GM21825 (cell line): Measurements from ENCODE around the gene HOXB9.

Experiments used
- ATAC-seq: cut with Tn5 transposase; IDR thresholded peaks from one replicate; pipeline ENCODE4 v1.9.1; 2021; ENCODE audit warnings: mild to moderate bottlenecking, moderate library complexity; ENCODE audit not compliant: unreplicated experiment

HOXB9 gene

DNA sequence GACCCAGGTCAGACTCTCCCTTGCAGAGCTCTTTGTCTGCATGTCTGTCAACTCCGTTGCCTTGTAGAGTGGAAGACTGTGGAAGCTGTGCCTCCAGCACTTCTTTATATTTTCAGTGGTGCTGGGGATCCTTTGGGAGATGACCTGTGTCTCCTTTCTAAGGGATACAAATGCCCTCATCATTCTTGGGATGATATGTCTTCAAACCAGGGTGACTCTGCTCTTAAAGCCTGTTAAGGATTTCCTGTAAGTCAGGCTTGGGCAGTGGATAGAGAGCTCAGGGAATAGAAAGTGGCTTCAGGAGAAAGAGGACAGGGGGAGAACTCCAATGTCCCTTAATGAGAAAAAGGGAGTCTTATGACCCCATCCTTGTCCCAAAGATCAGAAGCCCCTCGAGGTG lies 37.6 kb downstream of the HOXB9 start:
- ATAC-seq = no peak

DNA sequence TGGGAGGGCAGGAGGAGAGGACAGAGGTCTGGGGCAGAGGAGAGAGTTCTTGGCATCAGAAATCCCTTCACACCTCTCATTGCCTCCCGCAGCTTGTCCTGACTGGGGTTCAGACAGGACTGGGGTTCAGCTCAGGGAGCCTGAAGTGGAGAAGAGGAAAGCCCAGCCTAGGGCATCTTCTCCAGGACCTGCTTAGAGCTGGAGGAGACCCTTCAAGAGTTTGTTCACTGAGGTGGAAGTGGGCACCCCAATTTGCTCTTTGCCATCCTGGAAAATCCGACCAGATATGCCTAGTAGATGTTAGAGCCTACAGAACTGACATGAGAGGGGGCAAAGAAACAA lies 38.1 kb downstream of the HOXB9 start:
- no peak for ATAC-seq

- no peak for ATAC-seq
Measured at GRCh38 chr17:48587276-48588073, 38.7 kb downstream of the HOXB9 start.

GRCh38 chr17:48586355-48587258 lies 39.6 kb downstream of the HOXB9 start:
- no peak for ATAC-seq

GRCh38 chr17:48584223-48584741 lies 41.9 kb downstream of the HOXB9 start:
- no peak for ATAC-seq

- no peak for ATAC-seq
Measured at GRCh38 chr17:48583708-48584222, 42.4 kb downstream of the HOXB9 start.

DNA sequence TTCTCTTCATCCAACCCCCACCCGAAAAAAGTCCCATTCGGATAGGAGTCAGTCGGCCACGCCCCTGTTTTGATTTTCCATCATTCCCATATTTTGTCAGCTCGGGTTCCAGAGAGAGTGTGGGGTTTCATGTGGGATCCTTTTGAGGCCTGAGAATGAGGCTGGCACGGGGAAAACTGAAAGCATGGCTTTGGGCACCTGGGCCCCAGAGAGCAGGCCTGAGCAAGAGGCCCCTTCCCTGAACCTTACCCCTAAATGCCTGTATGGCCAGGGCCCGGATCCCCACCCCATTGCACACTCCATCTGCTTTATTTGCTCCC lies 43.4 kb downstream of the HOXB9 start:
- no peak for ATAC-seq

DNA sequence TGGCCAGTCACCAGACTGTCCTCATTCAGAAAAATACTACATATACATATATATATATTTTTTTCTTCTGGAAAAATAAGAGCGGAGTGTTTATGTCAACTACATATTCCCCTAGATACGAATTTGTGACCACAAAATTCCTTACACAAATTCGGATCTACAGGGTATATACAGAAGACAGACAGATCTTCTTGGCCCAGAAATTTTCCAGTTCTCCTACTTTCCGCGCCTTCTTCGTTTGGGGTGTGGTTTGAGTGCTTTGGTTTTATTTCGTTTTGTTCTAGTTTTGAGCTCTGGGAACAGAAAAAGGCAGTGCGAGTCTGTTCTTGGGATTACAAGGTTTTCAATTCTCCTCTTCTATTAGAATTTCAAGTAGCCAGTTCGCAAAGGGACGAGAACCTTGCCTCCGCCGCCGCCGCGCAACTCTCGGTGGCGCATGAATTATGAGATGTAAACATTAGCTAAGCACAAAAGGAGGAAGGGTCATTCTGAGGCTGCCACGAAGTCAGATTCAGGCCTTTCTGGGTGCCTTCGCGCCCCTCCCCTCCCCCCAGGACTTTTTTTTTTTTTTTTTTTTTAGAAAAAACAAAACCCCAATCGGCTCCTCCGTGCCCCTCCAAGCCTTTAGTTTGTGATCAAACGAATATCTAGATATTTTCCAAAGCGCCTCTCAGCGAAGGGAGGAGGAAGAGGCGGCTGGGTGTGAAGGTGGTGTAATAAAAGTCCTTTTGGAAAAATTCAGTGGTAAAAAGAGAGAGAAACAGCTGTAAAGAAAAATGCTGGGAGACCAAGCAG lies 46.2 kb downstream of the HOXB9 start:
- ATAC-seq = no peak

DNA sequence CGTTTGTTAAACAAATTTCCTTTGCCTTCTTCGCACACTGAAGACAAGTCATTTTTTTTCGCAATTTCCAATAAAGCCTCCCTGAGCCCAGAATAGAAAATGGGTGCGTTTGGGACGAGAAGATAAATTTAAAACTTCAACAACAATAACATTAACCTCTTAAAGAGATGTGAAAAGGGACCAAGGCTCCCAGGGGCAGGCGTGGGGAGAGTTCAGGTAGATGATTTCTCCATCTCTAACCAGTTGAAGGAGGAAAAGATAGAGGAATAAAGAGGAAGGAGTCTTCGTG lies 46.7 kb downstream of the HOXB9 start:
- no peak for ATAC-seq

DNA sequence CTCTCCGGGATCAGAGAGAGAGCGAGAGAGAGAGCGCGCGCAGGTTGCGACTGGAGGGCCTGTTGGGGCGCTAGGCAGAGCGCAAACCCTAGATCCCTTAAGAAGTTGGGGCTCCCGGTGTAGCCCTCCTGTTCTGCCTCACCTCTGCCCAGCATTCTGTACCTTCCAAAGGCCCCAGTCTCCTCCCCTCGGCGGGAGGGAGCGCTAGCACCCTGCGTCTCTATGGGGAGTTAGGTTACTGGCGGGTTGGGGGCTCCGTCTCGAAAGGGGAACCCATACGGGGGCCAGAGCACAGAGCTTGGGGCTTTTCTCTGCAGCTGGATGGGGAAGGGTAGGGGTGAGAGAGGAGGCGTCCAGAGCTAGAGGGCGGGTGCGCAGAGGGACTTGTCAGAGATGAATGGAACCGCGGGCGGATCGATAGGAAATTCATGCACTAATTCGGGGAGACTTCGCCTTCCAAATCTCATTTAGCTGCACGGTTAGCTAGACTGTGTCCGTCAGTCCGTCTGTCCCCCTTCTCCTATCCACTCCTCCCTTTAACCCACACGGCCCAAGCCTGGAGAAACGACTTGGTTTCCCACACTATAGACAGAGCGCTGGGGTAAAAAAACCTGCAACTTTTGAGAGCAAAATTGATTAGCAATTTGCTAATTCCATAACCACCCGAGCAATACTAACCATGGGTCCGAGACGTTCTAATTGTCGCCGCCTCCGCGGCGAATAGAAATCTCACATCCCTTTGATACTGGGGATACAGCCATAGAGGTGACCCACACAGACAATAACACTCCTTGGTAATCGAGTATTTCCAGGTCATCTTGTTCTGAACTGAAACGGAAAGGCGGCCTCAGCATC lies 47.3 kb downstream of the HOXB9 start:
- ATAC-seq = peak; percentile 23

- ATAC-seq = peak; percentile 44
Measured at GRCh38 chr17:48577946-48578615, 48.1 kb downstream of the HOXB9 start, which contains the start of gene HOXB4. Gene HOXB4 (minus strand): TSS chr17:48578350. CDS start chr17:48578319, 31 bp downstream.

DNA sequence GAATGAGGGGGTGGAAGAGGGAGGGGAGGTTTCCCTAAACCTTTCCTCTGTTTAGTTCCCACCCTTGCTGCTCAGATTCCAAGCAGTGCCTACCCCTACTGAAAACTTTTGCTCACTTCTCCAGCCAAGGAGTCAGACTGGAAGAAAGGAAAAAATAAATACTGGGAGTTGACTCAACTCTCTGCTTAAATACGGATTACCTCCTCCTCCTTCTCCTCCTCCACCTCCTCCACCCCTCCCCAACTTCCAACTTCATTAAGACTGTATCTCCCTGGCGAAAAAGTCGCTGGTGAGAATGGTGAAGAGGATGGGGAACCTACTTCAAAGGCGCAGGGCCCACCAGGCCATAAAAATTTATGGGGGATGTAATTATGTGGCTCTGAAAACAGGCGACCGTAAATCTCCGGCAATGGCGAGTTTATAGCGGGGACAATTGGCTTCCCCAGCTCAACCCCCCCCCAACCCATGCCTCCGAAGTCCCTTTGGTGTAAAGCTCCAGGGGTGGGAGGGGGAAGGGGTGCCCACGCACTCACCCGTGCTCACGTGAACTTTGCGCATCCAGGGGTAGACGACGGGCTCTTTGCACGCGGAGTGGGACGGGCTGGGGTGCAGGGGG lies 48.7 kb downstream of the HOXB9 start:
- ATAC-seq = peak; percentile 5

DNA sequence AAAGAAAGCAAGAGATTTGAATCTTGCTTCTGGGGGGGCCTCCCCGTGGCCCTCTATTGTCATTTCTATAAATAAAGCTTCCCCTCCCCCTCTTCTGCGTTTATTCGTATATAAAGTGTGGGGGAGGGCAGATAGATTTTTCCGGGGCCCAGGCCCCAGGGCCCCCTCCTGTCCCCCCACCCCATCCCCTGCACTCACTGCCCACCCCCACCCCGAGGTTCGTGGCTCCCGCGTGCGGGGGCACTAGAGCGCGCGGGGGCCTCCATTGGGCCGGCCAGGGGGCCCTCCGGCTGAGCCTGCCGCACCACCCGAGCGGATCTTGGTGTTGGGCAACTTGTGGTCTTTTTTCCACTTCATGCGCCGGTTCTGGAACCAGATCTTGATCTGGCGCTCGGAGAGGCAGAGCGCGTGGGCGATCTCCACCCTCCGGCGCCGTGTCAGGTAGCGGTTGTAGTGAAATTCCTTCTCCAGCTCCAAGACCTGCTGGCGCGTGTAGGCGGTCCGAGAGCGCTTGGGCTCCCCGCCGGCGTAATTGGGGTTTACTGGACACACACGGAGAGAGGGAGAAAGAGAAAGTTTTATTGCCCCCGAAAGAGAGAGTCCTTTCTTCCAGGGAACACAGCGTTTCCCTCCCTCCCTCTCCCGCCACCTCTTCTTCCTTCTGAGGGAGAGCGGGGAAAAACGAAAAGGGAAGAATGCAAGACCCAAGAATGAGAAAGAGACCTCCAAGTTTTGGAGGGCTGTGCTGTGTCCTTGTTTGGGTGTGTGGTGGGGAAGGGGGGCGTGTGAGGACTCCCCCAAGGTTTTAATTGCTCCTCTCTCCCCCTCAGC lies 49.5 kb downstream of the HOXB9 start:
- ATAC-seq = no peak

GRCh38 chr17:48575673-48576478 lies 50.3 kb downstream of the HOXB9 start:
- ATAC-seq = no peak

- ATAC-seq = no peak
Measured at GRCh38 chr17:48575066-48575582, 51.0 kb downstream of the HOXB9 start.

DNA sequence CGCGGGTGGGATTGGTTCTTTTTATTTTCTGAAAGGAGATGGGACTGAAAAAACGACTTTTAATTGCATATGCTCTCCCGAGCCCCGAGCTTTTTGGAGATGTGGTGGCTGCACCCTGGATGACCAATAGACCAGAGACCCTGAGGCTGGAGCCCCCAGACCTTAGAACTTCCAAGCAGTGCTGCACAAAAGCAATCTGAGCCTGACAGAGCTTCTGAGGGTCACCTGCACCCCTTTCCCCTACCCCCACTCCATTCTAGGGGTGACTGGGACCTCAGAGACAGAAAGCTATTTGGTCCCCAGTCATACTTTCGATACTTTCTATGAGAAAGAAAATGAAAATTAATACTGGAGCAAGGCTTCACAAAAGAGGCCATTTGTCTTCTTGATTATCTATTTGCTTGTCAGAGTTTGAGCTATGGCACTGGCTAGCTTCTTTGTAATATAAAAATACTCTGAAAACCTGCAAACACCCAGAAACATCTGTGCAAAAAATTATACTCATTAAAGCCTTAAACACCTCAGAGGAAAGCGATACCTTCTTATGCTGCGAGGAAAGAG lies 51.6 kb downstream of the HOXB9 start:
- no peak for ATAC-seq

DNA sequence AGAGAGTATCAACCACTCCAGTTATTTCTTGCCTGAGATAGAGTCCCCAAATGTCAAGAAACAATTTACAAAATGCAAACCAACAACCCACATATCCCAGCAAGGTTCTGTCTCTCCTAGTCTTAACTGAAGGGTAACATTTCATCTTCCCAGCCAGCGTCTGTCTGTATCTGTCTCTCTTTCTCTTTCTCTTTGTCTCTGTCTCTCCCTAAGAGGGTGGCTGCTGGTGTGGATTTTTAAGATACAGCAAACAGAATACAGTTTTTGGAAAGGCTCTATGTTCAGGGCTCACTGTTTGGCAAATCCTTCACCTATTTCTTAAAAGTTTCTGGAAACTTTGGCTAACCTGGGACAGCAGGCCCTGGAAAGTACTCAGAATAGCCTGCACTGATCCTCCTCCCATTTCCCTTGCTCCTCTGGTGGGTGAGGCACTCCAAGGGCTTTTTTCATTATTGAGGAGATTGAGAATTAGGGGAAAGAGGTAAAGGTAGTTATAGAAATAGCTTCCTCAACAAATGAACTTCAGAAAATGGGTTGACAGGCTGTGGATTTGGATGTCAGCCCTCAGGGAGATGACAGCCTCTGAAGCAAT lies 54.2 kb downstream of the HOXB9 start:
- no peak for ATAC-seq
